ENCODE results near the gene POLR2E. TPM values are rescaled to one million over a fixed set of nuclear protein-coding genes. Genes with fewer than 3 reads are reported as not detected.

Gene POLR2E
- polyA plus RNA-seq, 1 donor from 2014 or later, result 172 TPM

DNA sequence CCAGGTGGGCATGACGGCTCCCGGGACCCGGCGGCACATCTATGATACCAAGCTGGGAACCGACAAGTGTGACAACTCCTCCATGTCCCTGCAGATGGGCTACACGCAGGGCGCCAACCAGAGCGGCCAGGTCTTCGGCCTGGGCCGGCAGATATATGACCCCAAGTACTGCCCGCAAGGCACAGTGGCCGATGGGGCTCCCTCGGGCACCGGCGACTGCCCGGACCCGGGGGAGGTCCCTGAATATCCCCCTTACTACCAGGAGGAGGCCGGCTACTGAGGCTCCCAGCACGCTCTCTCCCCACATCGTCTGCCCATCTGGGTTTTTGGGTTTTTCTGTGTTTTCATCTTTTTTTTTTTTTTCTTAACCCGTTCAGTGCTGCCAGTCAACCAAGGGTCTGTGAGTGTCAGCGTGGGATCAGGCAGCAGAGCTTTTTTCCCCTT is 57.5 kb downstream of the POLR2E start:
- TF ChIP-seq CTCF (IDR thresholded peaks at IDR 0.05; ENCODE audit: poor library complexity, severe bottlenecking) (no peak), TAF1 (IDR thresholded peaks at IDR 0.05; ENCODE audit: low read depth) (no peak), RAD21 (conservative IDR thresholded peaks at IDR 0.05) (no peak)
- Histone ChIP-seq H4K20me1 (ENCODE audit: insufficient read depth) (no peaks in the 10 kb centered on the region), H3K27me3 (ENCODE audit: insufficient read depth, low read depth, low read length) (no peaks in the 10 kb centered on the region), H3F3A (ENCODE audit: insufficient read depth, low read length, poor library complexity, severe bottlenecking) (no peaks in the 10 kb centered on the region), H3K27ac (ENCODE audit: low read length) (no peak overlapping the region), H3K79me2 (replicated peaks; ENCODE audit: insufficient read depth, low read length) (no peaks in the 10 kb centered on the region), H3K9me3 (ENCODE audit: low read length) (no peaks in the 10 kb centered on the region), H2AFZ (ENCODE audit: low read depth, low read length) (no peak overlapping the region), H3K4me3 (ENCODE audit: low read length) (no peak overlapping the region), H3K9me2 (ENCODE audit: insufficient read depth, low read length) (no peaks in the 10 kb centered on the region), H3K4me2 (ENCODE audit: low read length) (no peak overlapping the region), H3K36me3 (ENCODE audit: insufficient read depth, low read length) (no peaks in the 10 kb centered on the region), H3K9ac (ENCODE audit: low read length) (no peak overlapping the region)

Other genes with a start within 250 kb of the POLR2E start
- not detected in 2 replicates for gene ELANE, start 243.1 kb downstream of the POLR2E start, polyA plus RNA-seq
- gene CFD, start 235.7 kb downstream of the POLR2E start, polyA plus RNA-seq, result 3.8 and 5.3 TPM in 2 replicates
- gene MED16, start 202.2 kb downstream of the POLR2E start, polyA plus RNA-seq, result 13.3 and 17.0 TPM in 2 replicates
- not detected in 2 replicates for gene RNU6-9, start 201.9 kb downstream of the POLR2E start, polyA plus RNA-seq
- gene R3HDM4, start 182.2 kb downstream of the POLR2E start, polyA plus RNA-seq, result 51.2 and 71.8 TPM in 2 replicates
- 0.76 and 5.4 TPM in 2 replicates for gene KISS1R, start 178.0 kb downstream of the POLR2E start, polyA plus RNA-seq
- 5.7 and 11.4 TPM in 2 replicates for gene ARID3A, start 169.3 kb downstream of the POLR2E start, polyA plus RNA-seq
- gene WDR18, start 111.0 kb downstream of the POLR2E start, polyA plus RNA-seq, result 64.9 and 90.1 TPM in 2 replicates
- 0.46 and 5.0 TPM in 2 replicates for gene GRIN3B, start 95.0 kb downstream of the POLR2E start, polyA plus RNA-seq
- gene TMEM259, start 74.3 kb downstream of the POLR2E start, polyA plus RNA-seq, result 176 and 208 TPM in 2 replicates
- not detected in 2 replicates for gene RNU6-2, start 73.9 kb downstream of the POLR2E start, polyA plus RNA-seq
- 42.8 and 45.3 TPM in 2 replicates for gene CNN2, start 68.8 kb downstream of the POLR2E start, polyA plus RNA-seq
- 51.8 and 75.2 TPM in 2 replicates for gene ABCA7, start 55.3 kb downstream of the POLR2E start, polyA plus RNA-seq
- gene ARHGAP45, start 28.2 kb downstream of the POLR2E start, polyA plus RNA-seq, result 2.8 and 3.3 TPM in 2 replicates
- 713 and 812 TPM in 2 replicates for gene GPX4, start 8.6 kb upstream of the POLR2E start, polyA plus RNA-seq
- 4.8 and 5.2 TPM in 2 replicates for gene SBNO2, start 78.9 kb upstream of the POLR2E start, polyA plus RNA-seq
- 51.6 and 62.5 TPM in 2 replicates for gene STK11, start 110.4 kb upstream of the POLR2E start, polyA plus RNA-seq
- 18.2 and 24.5 TPM in 2 replicates for gene CBARP, start 142.6 kb upstream of the POLR2E start, polyA plus RNA-seq
- gene ATP5F1D, start 146.4 kb upstream of the POLR2E start, polyA plus RNA-seq, result 22.8 and 47.8 TPM in 2 replicates
- 24.8 and 28.3 TPM in 2 replicates for gene MIDN, start 153.2 kb upstream of the POLR2E start, polyA plus RNA-seq
- 1,663 and 1,665 TPM in 2 replicates for gene CIRBP, start 174.0 kb upstream of the POLR2E start, polyA plus RNA-seq
- gene FAM174C, start 180.2 kb upstream of the POLR2E start, polyA plus RNA-seq, result 21.7 and 28.4 TPM in 2 replicates
- gene EFNA2, start 190.5 kb upstream of the POLR2E start, polyA plus RNA-seq, result 9.8 and 10.3 TPM in 2 replicates